Right atrium auricular region (tissue), 2 donors: ENCODE results near the gene TRIM31. TPM values are rescaled to one million over a fixed set of nuclear protein-coding genes. Genes with fewer than 3 reads are reported as not detected.
A peak's percentile ranks its signal among the peaks of the same experiment; 100 is the strongest.

Experiments
- DNase-seq: peaks from one replicate; pipeline ENCODE4 v3.0.0-alpha.2; 2019; ENCODE audit warnings: low spot score
- H3K27ac ChIP-seq, 2 donors: fragments of 200-600 bp; sonication (generic); 1 replicate in 1 of 2; 2 replicates in 1 of 2; pipeline ENCODE4 v1.5.1; 2016 to 2019
- H3K27me3 ChIP-seq, 2 donors: fragments of 200-600 bp; sonication (generic); one replicate each; pipeline versions ENCODE4 v1.5.1 to v1.6.0; 2017 to 2019
- H3K36me3 ChIP-seq: fragments of 200-600 bp; sonication (generic); one replicate; pipeline ENCODE4 v1.5.1; 2016
- H3K4me1 ChIP-seq, 2 donors: fragments of 200-600 bp; sonication (generic); one replicate each; pipeline versions ENCODE4 v1.5.1 to v1.6.0; 2017 to 2019
- H3K4me3 ChIP-seq, 2 donors: fragments of 200-600 bp; sonication (generic); 1 replicate in 1 of 2; 2 replicates in 1 of 2; pipeline ENCODE4 v1.5.1; 2017 to 2019; ENCODE audit warnings: mild to moderate bottlenecking in 1 of 2, moderate library complexity in 1 of 2
- H3K9me3 ChIP-seq, 2 donors: fragments of 200-600 bp; sonication (generic); one replicate each; pipeline ENCODE4 v1.5.1; 2019
- total RNA-seq, 2 donors: library from RNA; depleted of rRNA; stranded (reverse); fragments of >200 nt; gene quantifications; one replicate each; pipeline ENCODE4 v1.1.0, GENCODE V29; 2016
- TF ChIP-seq, protein P1 (sequence below), 2 donors: fragments of 200-600 bp; sonication (generic); IDR thresholded peaks; one replicate each; pipeline ENCODE4 v1.5.1; 2019; ENCODE audit warnings: antibody characterized with exemption in 2 of 2

TRIM31 gene
- total RNA-seq, 2 donors from 2014 or later: not detected

DNA sequence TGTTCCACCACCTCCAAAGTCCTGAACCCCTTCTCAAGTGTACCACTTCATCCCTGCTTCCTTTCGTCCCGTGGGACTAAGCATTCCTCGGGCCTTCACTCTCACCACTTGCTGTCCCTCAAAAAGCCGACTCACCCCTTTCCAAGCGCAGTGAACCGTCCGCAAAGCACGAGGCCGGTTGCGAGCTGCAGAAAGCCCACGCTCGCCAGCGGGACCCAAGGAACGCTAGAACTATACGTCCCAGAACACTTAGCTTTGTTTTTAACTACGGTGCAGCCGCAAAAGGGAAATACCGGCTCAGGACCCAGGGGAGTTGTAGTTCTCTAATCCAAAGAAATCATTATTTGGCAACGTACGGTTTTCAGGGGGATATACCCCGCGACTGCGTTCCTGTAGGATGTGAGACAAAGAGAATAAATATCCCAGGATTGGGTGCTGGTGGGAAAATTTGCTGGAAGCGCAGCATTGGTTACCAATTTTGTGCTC lies 52.2 kb downstream of the TRIM31 start:
- Histone ChIP-seq H3K9me3 (no peaks in the 10 kb centered on the region), H3K27me3 (no peaks in the 10 kb centered on the region), H3K4me3 (peak overlapping the region; percentile 83 to 86), H3K27ac (peak overlapping the region; percentile 84 to 93), H3K4me1 (peaks cover 0 to 20% of the 10 kb centered on the region in 2 donors), H3K36me3 (no peaks in the 10 kb centered on the region)
- TF ChIP-seq, protein P1, sequence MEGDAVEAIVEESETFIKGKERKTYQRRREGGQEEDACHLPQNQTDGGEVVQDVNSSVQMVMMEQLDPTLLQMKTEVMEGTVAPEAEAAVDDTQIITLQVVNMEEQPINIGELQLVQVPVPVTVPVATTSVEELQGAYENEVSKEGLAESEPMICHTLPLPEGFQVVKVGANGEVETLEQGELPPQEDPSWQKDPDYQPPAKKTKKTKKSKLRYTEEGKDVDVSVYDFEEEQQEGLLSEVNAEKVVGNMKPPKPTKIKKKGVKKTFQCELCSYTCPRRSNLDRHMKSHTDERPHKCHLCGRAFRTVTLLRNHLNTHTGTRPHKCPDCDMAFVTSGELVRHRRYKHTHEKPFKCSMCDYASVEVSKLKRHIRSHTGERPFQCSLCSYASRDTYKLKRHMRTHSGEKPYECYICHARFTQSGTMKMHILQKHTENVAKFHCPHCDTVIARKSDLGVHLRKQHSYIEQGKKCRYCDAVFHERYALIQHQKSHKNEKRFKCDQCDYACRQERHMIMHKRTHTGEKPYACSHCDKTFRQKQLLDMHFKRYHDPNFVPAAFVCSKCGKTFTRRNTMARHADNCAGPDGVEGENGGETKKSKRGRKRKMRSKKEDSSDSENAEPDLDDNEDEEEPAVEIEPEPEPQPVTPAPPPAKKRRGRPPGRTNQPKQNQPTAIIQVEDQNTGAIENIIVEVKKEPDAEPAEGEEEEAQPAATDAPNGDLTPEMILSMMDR (IDR thresholded peaks at IDR 0.05): no peak
- no peak for DNase-seq

DNA sequence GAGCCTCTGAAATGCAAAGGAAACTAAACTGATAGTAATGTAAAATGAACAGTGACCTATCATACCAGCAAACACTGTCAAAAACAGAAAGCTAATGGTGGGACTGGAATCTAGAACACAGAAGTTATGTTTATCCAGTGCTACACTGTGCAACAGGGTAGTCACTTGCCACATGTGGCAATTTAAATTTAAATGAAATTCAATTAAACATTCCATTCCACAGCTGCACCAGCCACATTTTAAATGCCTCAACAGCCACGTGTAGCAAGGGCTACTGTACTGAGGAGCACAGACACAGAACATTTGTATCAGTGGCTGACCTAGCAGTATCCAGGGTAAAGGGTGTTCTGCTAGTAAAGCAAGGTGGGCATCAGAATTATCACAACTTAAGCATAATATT lies 57.4 kb downstream of the TRIM31 start:
- DNase-seq: no peak
- Histone ChIP-seq H3K9me3 (no peaks in the 10 kb centered on the region), H3K4me3 (no peak overlapping the region), H3K27ac (no peak overlapping the region), H3K27me3 (no peaks in the 10 kb centered on the region), H3K36me3 (no peaks in the 10 kb centered on the region), H3K4me1 (peaks cover 0 to 10% of the 10 kb centered on the region in 2 donors)
- TF ChIP-seq, protein P1 (IDR thresholded peaks at IDR 0.05): no peak

DNA sequence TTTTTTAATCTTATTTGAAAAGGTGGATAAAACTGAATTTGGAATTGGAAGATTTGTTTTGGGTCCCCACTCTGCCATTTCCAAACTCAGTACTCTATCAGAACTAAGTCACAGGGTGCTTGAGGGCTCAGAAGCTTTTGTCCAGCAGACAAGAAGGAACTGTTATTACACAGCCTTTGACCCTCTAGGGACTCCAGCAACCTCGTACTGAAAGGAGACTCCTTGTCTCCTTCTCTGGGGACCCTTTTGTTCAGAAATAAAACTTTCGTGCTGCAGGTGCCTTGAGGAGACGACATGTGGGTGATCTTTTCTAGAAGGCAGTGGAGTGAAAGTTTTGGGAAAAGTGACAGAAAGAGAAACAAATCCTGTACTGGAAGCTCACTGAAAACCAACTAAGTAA lies 59.2 kb downstream of the TRIM31 start:
- no peak overlapping the region for H3K27ac ChIP-seq
- H3K27me3 ChIP-seq: no peaks in the 10 kb centered on the region
- DNase-seq: no peak
- H3K36me3 ChIP-seq: no peaks in the 10 kb centered on the region
- H3K9me3 ChIP-seq: no peaks in the 10 kb centered on the region
- H3K4me3 ChIP-seq: no peak overlapping the region
- H3K4me1 ChIP-seq: no peaks in the 10 kb centered on the region
- TF ChIP-seq, protein P1 (IDR thresholded peaks at IDR 0.05): no peak

Other genes with a start within 250 kb of the TRIM31 start
- gene HLA-A, start 170.6 kb downstream of the TRIM31 start, total RNA-seq: 100 to 1,000 TPM; 272 to 536 TPM
- gene POLR1H, start 51.8 kb downstream of the TRIM31 start, total RNA-seq: 10 to 100 TPM; 16.2 to 23.1 TPM
- 10 to 100 TPM; 48.2 to 55.7 TPM for gene PPP1R11, start 45.9 kb downstream of the TRIM31 start, total RNA-seq
- 1 to 10 TPM in 1 of 2 donors, under 1 TPM in 1; 0.26 to 1.1 TPM for gene RNF39, start 37.3 kb downstream of the TRIM31 start, total RNA-seq
- gene TRIM40, start 23.1 kb upstream of the TRIM31 start, total RNA-seq: not detected
- not detected for gene TRIM10, start 48.1 kb upstream of the TRIM31 start, total RNA-seq
- gene TRIM15, start 50.5 kb upstream of the TRIM31 start, total RNA-seq: not detected
- 10 to 100 TPM; 20.0 to 27.8 TPM for gene TRIM26, start 100.3 kb upstream of the TRIM31 start, total RNA-seq
- 10 to 100 TPM in 1 of 2 donors, 1 to 10 TPM in 1; 9.2 to 12.2 TPM for gene TRIM39, start 213.8 kb upstream of the TRIM31 start, total RNA-seq
- 10 to 100 TPM; 46.6 to 54.1 TPM for gene RPP21, start 232.1 kb upstream of the TRIM31 start, total RNA-seq